GF-D8 (cell line): ENCODE measurements around the gene OLFM2.
"Not testable (repeated sequence)": the region's sequence is repeated elsewhere in the genome, so short reads cannot be mapped to it uniquely, and the experiment has no call there.

Experiments
- DNase-seq: peaks from one replicate; lab custom pipeline; 2025; lab: John Stamatoyannopoulos, UW

Gene OLFM2

GRCh38 chr19:9936326-9937000, at the start of gene OLFM2:
TSS of gene OLFM2 (minus strand) at chr19:9936515. CDS start at chr19:9936366, 149 bp downstream.
- no peak for DNase-seq

- DNase-seq = no peak
Measured at GRCh38 chr19:9981406-9982260, 45.3 kb upstream of the OLFM2 start.

- DNase-seq = no peak
Measured at GRCh38 chr19:9972103-9972502, 35.8 kb upstream of the OLFM2 start.

GRCh38 chr19:9971166-9971897, 35.0 kb upstream of the OLFM2 start:
- no peak for DNase-seq

- DNase-seq = no peak
Measured at GRCh38 chr19:9970481-9970880, 34.2 kb upstream of the OLFM2 start.

- no peak for DNase-seq
Measured at GRCh38 chr19:9969688-9969975, 33.3 kb upstream of the OLFM2 start.

- DNase-seq = no peak
Measured at GRCh38 chr19:9968820-9969687, 32.7 kb upstream of the OLFM2 start.

GRCh38 chr19:9967326-9967725, 31.0 kb upstream of the OLFM2 start:
- DNase-seq = no peak

GRCh38 chr19:9966448-9966847, 30.1 kb upstream of the OLFM2 start:
- no peak for DNase-seq

- no peak for DNase-seq
Measured at GRCh38 chr19:9966024-9966423, 29.7 kb upstream of the OLFM2 start.

GRCh38 chr19:9962623-9963290, 26.4 kb upstream of the OLFM2 start:
- no peak for DNase-seq

GRCh38 chr19:9961103-9961502, 24.8 kb upstream of the OLFM2 start:
- DNase-seq = no peak

GRCh38 chr19:9958379-9958821, 22.1 kb upstream of the OLFM2 start:
- no peak for DNase-seq

- no peak for DNase-seq
Measured at GRCh38 chr19:9956956-9957355, 20.6 kb upstream of the OLFM2 start.

- no peak for DNase-seq
Measured at GRCh38 chr19:9953802-9954542, 17.7 kb upstream of the OLFM2 start.

GRCh38 chr19:9952276-9952675, 16.0 kb upstream of the OLFM2 start:
- DNase-seq = no peak

GRCh38 chr19:9947441-9947840, 11.1 kb upstream of the OLFM2 start:
- no peak for DNase-seq

GRCh38 chr19:9946528-9947125, 10.3 kb upstream of the OLFM2 start:
- DNase-seq = not testable (repeated sequence)

GRCh38 chr19:9945319-9945966, 9.1 kb upstream of the OLFM2 start:
- DNase-seq = no peak

- DNase-seq = no peak
Measured at GRCh38 chr19:9943744-9944143, 7.4 kb upstream of the OLFM2 start.
